ENCODE measurements around the gene DISC1.

DISC1 gene

GRCh38 chr1:231982871-231983587 lies 356.4 kb downstream of the DISC1 start:
- TF ChIP-seq, protein P1, sequence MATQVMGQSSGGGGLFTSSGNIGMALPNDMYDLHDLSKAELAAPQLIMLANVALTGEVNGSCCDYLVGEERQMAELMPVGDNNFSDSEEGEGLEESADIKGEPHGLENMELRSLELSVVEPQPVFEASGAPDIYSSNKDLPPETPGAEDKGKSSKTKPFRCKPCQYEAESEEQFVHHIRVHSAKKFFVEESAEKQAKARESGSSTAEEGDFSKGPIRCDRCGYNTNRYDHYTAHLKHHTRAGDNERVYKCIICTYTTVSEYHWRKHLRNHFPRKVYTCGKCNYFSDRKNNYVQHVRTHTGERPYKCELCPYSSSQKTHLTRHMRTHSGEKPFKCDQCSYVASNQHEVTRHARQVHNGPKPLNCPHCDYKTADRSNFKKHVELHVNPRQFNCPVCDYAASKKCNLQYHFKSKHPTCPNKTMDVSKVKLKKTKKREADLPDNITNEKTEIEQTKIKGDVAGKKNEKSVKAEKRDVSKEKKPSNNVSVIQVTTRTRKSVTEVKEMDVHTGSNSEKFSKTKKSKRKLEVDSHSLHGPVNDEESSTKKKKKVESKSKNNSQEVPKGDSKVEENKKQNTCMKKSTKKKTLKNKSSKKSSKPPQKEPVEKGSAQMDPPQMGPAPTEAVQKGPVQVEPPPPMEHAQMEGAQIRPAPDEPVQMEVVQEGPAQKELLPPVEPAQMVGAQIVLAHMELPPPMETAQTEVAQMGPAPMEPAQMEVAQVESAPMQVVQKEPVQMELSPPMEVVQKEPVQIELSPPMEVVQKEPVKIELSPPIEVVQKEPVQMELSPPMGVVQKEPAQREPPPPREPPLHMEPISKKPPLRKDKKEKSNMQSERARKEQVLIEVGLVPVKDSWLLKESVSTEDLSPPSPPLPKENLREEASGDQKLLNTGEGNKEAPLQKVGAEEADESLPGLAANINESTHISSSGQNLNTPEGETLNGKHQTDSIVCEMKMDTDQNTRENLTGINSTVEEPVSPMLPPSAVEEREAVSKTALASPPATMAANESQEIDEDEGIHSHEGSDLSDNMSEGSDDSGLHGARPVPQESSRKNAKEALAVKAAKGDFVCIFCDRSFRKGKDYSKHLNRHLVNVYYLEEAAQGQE (IDR thresholded peaks at IDR 0.05; ENCODE audit: low read depth) = no peak
- TF ChIP-seq ZBTB7A (IDR thresholded peaks at IDR 0.05; ENCODE audit: low read depth) (no peak), FOXM1 (IDR thresholded peaks at IDR 0.05; ENCODE audit: borderline replicate concordance, low read depth) (no peak), YY1 (IDR thresholded peaks at IDR 0.05; ENCODE audit: low read depth) (no peak), EGR1 (IDR thresholded peaks at IDR 0.05) (no peak), NFIC (IDR thresholded peaks at IDR 0.05) (no peak), RAD21 (IDR thresholded peaks at IDR 0.05; ENCODE audit: low read depth) (no peak), TCF12 (IDR thresholded peaks at IDR 0.05; ENCODE audit: low read depth) (no peak), TEAD4 (IDR thresholded peaks at IDR 0.05) (no peak), CREB1 (IDR thresholded peaks at IDR 0.05; ENCODE audit: low read depth) (no peak), MAX (IDR thresholded peaks at IDR 0.05) (no peak), CEBPB (IDR thresholded peaks at IDR 0.05) (no peak), EP300 (IDR thresholded peaks at IDR 0.05; ENCODE audit: borderline replicate concordance) (no peak)
- TF ChIP-seq, protein P2, sequence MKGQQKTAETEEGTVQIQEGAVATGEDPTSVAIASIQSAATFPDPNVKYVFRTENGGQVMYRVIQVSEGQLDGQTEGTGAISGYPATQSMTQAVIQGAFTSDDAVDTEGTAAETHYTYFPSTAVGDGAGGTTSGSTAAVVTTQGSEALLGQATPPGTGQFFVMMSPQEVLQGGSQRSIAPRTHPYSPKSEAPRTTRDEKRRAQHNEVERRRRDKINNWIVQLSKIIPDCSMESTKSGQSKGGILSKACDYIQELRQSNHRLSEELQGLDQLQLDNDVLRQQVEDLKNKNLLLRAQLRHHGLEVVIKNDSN (IDR thresholded peaks at IDR 0.05) = no peak

- TF ChIP-seq, protein P2 (IDR thresholded peaks at IDR 0.05) = no peak
- TF ChIP-seq CREB1 (IDR thresholded peaks at IDR 0.05; ENCODE audit: low read depth) (no peak), MAX (IDR thresholded peaks at IDR 0.05) (no peak)
- TF ChIP-seq, protein P1 (IDR thresholded peaks at IDR 0.05; ENCODE audit: low read depth) = no peak
These were observed 357.1 kb downstream of the DISC1 start for GRCh38 chr1:231983588-231984193.

- no peak for TF ChIP-seq TCF12 (IDR thresholded peaks at IDR 0.05; ENCODE audit: low read depth)
- no peak for TF ChIP-seq EP300 (IDR thresholded peaks at IDR 0.05; ENCODE audit: borderline replicate concordance)
- no peak for TF ChIP-seq TAF1 (IDR thresholded peaks at IDR 0.05; ENCODE audit: low read depth)
- TF ChIP-seq ZBTB7A (IDR thresholded peaks at IDR 0.05; ENCODE audit: low read depth) = no peak
- no peak for TF ChIP-seq CREB1 (IDR thresholded peaks at IDR 0.05; ENCODE audit: low read depth)
- TF ChIP-seq MAX (IDR thresholded peaks at IDR 0.05) = no peak
- no peak for TF ChIP-seq FOXM1 (IDR thresholded peaks at IDR 0.05; ENCODE audit: borderline replicate concordance, low read depth)
These were observed 358.9 kb downstream of the DISC1 start for GRCh38 chr1:231985296-231986023.

- TF ChIP-seq CEBPB (IDR thresholded peaks at IDR 0.05) = no peak
- no peak for TF ChIP-seq TAF1 (IDR thresholded peaks at IDR 0.05; ENCODE audit: low read depth)
- no peak for TF ChIP-seq TCF12 (IDR thresholded peaks at IDR 0.05; ENCODE audit: low read depth)
- TF ChIP-seq EP300 (IDR thresholded peaks at IDR 0.05; ENCODE audit: borderline replicate concordance) = no peak
These were observed 360.2 kb downstream of the DISC1 start for GRCh38 chr1:231986631-231987336.

DNA sequence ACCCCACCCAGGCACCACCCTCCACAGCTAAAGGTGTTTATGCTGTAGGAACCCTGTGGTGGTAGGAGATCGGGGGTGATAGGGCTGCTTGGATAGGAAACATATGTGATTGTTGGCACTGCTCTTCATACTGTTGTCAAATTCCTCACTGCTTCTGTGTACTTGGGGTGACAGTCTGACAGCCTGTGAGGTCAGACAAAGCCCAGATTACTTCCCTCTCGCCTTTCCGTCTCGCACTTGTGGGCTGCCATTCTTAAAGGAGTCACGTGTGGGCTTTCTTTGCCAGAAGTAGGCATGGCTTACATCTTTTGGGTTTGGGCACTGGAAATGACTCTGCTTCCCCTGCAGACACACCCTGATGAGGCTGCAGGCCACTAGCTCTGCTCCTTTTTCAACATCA lies 363.8 kb downstream of the DISC1 start:
- TF ChIP-seq TAF1 (IDR thresholded peaks at IDR 0.05; ENCODE audit: low read depth) (no peak), FOXM1 (IDR thresholded peaks at IDR 0.05; ENCODE audit: borderline replicate concordance, low read depth) (no peak), TEAD4 (IDR thresholded peaks at IDR 0.05) (no peak), TCF12 (IDR thresholded peaks at IDR 0.05; ENCODE audit: low read depth) (no peak), CREB1 (IDR thresholded peaks at IDR 0.05; ENCODE audit: low read depth) (no peak), CEBPB (IDR thresholded peaks at IDR 0.05) (no peak)
- TF ChIP-seq, protein P2 (IDR thresholded peaks at IDR 0.05) = no peak

All from Ishikawa (cell line).